Panc1 (cell line): ENCODE data around the gene PLSCR3. TPM values are rescaled to one million over a fixed set of nuclear protein-coding genes. Genes with fewer than 3 reads are reported as not detected.
"Not testable (repeated sequence)": the region's sequence is repeated elsewhere in the genome, so short reads cannot be mapped to it uniquely, and the experiment has no call there.

Experiments used
- ATAC-seq: fragments of 200-7000 bp; cut with Tn5 transposase; 2 replicates; pipeline ENCODE4 v1.9.1; 2020; ENCODE audit warnings: mild to moderate bottlenecking, moderate library complexity
- BruUV-seq: library from RNA; stranded (reverse); fragments of 400-500 nt; replicated peaks from 2 replicates; lab custom pipeline; 2021; lab: Mats Ljungman, UMichigan
- CTCF ChIA-PET: fragments of 300-600 bp; sonication (Branson Sonifier 250); formaldehyde crosslinking; loops from one replicate; lab custom pipeline; 2022; ENCODE audit warnings: antibody characterized with exemption; lab: Charles Lee
- POLR2A ChIA-PET: fragments of 300-600 bp; sonication (Branson Sonifier 250); formaldehyde crosslinking; loops from one replicate; lab custom pipeline; 2022; ENCODE audit warnings: antibody characterized with exemption; lab: Charles Lee
- DNase-seq: peaks from one replicate; pipeline ENCODE4 v3.0.0-alpha.2; 2010; ENCODE audit warnings: low read depth, low spot score
- H3K27ac ChIP-seq: 2 replicates; pipeline ENCODE4 v1.5.1; 2011; ENCODE audit warnings: mild to moderate bottlenecking, low read length, inconsistent platforms
- H3K27me3 ChIP-seq: fragments of 200-500 bp; sonication (Bioruptor generic); 2 replicates; pipeline ENCODE4 v1.6.0; 2014; ENCODE audit warnings: low read length, inconsistent platforms; ENCODE audit not compliant: control insufficient read depth, insufficient read depth
- H3K36me3 ChIP-seq: fragments of 200-500 bp; sonication (Bioruptor generic); 2 replicates; pipeline ENCODE4 v1.5.1; 2014; ENCODE audit warnings: inconsistent platforms, mild to moderate bottlenecking, low read length, moderate library complexity; ENCODE audit not compliant: control insufficient read depth, insufficient read depth
- H3K4me1 ChIP-seq: 2 replicates; pipeline ENCODE4 v1.5.1; 2011; ENCODE audit warnings: inconsistent platforms, mild to moderate bottlenecking, low read length, moderate library complexity; ENCODE audit not compliant: control insufficient read depth, insufficient read depth
- H3K4me3 ChIP-seq, 2 experiments: 2 replicates each; pipeline ENCODE4 v1.5.1; 2011 to 2012; ENCODE audit warnings: low read depth in 2 of 2, low read length in 2 of 2, mild to moderate bottlenecking in 2 of 2, inconsistent platforms in 1 of 2, moderate library complexity in 1 of 2
- H3K9me3 ChIP-seq: fragments of 200-500 bp; sonication (Bioruptor generic); 2 replicates; pipeline ENCODE4 v1.5.1; 2014; ENCODE audit warnings: low read depth, mild to moderate bottlenecking, inconsistent platforms, low read length, moderate library complexity; ENCODE audit not compliant: control insufficient read depth, insufficient read depth
- CTCF ChIP-seq: fragments of 450-650 bp; IDR thresholded peaks from 2 replicates; pipeline ENCODE4 v1.5.1; 2017; ENCODE audit warnings: mild to moderate bottlenecking
- POLR2AphosphoS5 ChIP-seq: IDR thresholded peaks from 2 replicates; pipeline ENCODE4 v1.6.1; 2012; ENCODE audit warnings: mild to moderate bottlenecking, low read depth, low read length, moderate library complexity
- REST ChIP-seq, 2 experiments: IDR thresholded peaks; 2 replicates each; pipeline ENCODE4 v1.6.1; 2011 to 2012; ENCODE audit warnings: low read depth in 2 of 2, control low read depth in 1 of 2, low read length in 1 of 2, mild to moderate bottlenecking in 1 of 2, moderate library complexity in 1 of 2; ENCODE audit not compliant: insufficient read depth in 1 of 2
- SIN3A ChIP-seq: IDR thresholded peaks from 2 replicates; pipeline ENCODE4 v1.6.1; 2012; ENCODE audit warnings: low read depth, mild to moderate bottlenecking, low read length, moderate library complexity, borderline replicate concordance; ENCODE audit not compliant: insufficient read depth
- TCF7L2 ChIP-seq: IDR thresholded peaks from 2 replicates; pipeline ENCODE4 v1.6.1; 2011; ENCODE audit warnings: mild to moderate bottlenecking, low read depth, low read length, inconsistent platforms
- in situ Hi-C: cut with HindIII; loops from 2 replicates; pipeline ENCODE4 v1.10.0; 2016; ENCODE audit warnings: low sequenced_read_pairs, low pct_unique_long_range_greater_than_20kb
- intact Hi-C: fragments of 100-400 bp; cut with micrococcal nuclease; formaldehyde crosslinking; loops from one replicate; pipeline ENCODE4 v1.10.0; 2022; ENCODE audit not compliant: unreplicated experiment
- total RNA-seq: library from RNA; stranded (reverse); gene quantifications from one replicate; pipeline ENCODE4 v1.2.1, GENCODE V29; 2021; ENCODE audit not compliant: unreplicated experiment

Gene PLSCR3
- total RNA-seq, 1 experiment from 2014 or later, result 32.0 TPM

DNA sequence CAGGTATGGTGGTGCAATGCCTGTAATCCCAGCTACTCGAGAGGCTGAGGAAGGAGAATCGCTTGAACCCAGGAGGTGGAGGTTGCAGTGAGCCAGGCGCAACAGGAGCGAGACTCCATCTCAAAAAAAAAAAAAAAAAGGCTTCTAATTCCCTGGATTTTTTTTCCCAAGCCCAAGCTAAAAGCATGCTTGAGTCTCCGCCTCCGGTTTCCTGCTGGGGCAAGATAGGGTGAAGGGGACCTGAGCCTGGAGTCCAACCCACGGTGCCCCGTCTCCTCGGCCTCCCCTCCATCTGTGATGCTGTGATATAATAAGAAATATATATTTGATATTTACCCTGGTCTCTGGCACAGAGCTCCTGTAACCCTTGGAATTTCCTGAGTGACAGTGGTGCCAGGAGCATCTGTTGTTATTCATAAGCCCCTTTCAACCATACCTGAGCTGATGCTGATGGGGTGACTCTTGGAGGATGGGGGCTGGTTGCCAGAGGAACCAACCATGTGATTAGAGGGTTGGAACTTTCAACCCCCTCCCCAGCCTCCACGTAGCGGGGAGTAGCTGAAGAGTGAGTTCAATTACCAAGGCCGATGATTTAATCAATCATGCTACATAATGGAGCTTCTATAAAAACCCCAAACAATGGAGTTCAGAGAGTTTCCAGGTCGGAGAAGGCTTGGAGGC is 26.3 kb downstream of the PLSCR3 start:
- Histone ChIP-seq H3K27me3 (no peaks in the 10 kb centered on the region), H3K27ac (no peak overlapping the region), H3K4me3 (no peak overlapping the region), H3K4me1 (no peaks in the 10 kb centered on the region), H3K36me3 (no peaks in the 10 kb centered on the region), H3K9me3 (no peaks in the 10 kb centered on the region)
- ATAC-seq (no peak), DNase-seq (no peak)
- BruUV-seq, result no TSS peak
- in situ Hi-C loops (no loop called here), intact Hi-C loops (no loop called here)
- TF ChIP-seq REST (IDR thresholded peaks at IDR 0.05; ENCODE audit: insufficient read depth in 1 of 2, low read depth in 2 of 2, low read length in 1 of 2), result no peak
- no peak for TF ChIP-seq CTCF
- TF ChIP-seq SIN3A, result no peak
- TF ChIP-seq POLR2AphosphoS5, result no peak
- no peak for TF ChIP-seq TCF7L2
- ChIA-PET CTCF (interaction anchor here (0.5 to 0.8 kb wide), 3 partner anchors 25 to 108 kb away, joined by 4 to 8 read pairs (median 5); no protein-coding TSS in a partner anchor), POLR2A (no interaction called here)

GRCh38 chr17:7367083-7367482 is 27.2 kb downstream of the PLSCR3 start:
- no peak overlapping the region for H3K27ac ChIP-seq
- no peak for ATAC-seq
- in situ Hi-C loops, result no loop called here
- no peak for TF ChIP-seq SIN3A
- no peak for TF ChIP-seq POLR2AphosphoS5
- no peak for TF ChIP-seq CTCF
- TF ChIP-seq REST (IDR thresholded peaks at IDR 0.05; ENCODE audit: insufficient read depth in 1 of 2, low read depth in 2 of 2, low read length in 1 of 2), result no peak
- no peak for TF ChIP-seq TCF7L2
- no TSS peak for BruUV-seq
- ChIA-PET CTCF (interaction anchor here (0.7 kb wide), 1 partner anchor 56 kb away, joined by 4 read pairs; no protein-coding TSS in a partner anchor), POLR2A (no interaction called here)
- no peaks in the 10 kb centered on the region for H3K27me3 ChIP-seq
- DNase-seq, result no peak
- intact Hi-C loops, result no loop called here
- no peaks in the 10 kb centered on the region for H3K9me3 ChIP-seq
- no peaks in the 10 kb centered on the region for H3K4me1 ChIP-seq
- H3K36me3 ChIP-seq, result no peaks in the 10 kb centered on the region
- H3K4me3 ChIP-seq, result no peak overlapping the region

DNA sequence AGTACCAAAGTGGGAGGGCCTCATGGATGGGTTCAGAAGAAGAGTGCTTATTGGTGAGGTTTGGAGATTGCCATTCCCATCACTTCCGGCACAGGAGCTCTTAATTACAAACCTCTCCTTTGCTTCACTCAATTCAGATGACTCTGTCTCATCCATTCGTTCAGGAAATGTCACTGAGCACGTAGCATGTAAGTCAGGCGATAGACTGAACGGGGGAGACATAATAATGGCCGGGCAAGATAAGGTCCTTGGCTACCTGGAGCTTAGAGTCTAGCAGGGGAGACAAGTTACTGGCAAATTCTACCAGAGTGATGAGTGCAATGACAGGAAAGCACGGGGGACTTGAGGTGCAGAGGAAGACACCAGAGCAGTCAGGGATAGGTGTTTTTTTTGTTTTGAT is 28.4 kb downstream of the PLSCR3 start:
- H3K27me3 ChIP-seq, DNase-seq, in situ Hi-C loops, H3K4me1 ChIP-seq, POLR2A ChIA-PET, H3K4me3 ChIP-seq, H3K36me3 ChIP-seq, ATAC-seq, BruUV-seq, intact Hi-C loops, H3K27ac ChIP-seq, H3K9me3 ChIP-seq: not testable (repeated sequence)
- CTCF ChIA-PET, result interaction anchor here (0.6 kb wide), 1 partner anchor 9 kb away, joined by 5 read pairs; no protein-coding TSS in a partner anchor
